NCI-H510A treated with DMSO at 0.1 percent for 48 hours (cell line): Measurements from ENCODE around the gene MLEC.
"Not testable (repeated sequence)": the region's sequence is repeated elsewhere in the genome, so short reads cannot be mapped to it uniquely, and the experiment has no call there.

ENCODE experiments used
- DNase-seq: peaks from one replicate; lab custom pipeline; 2025; lab: John Stamatoyannopoulos, UW

The MLEC gene

GRCh38 chr12:120662879-120663278 is 24.1 kb upstream of the MLEC start:
- no peak for DNase-seq

GRCh38 chr12:120663741-120664140 is 23.2 kb upstream of the MLEC start:
- DNase-seq, result no peak

- no peak for DNase-seq
Observed at GRCh38 chr12:120666571-120667390, 20.2 kb upstream of the MLEC start.

GRCh38 chr12:120668091-120668867 is 18.7 kb upstream of the MLEC start:
- DNase-seq, result no peak

GRCh38 chr12:120668868-120669840 is 17.8 kb upstream of the MLEC start:
- no peak for DNase-seq

- DNase-seq, result not testable (repeated sequence)
Observed at GRCh38 chr12:120670237-120670636, 16.7 kb upstream of the MLEC start.

GRCh38 chr12:120670667-120671066 is 16.3 kb upstream of the MLEC start:
- DNase-seq, result no peak

- no peak for DNase-seq
Observed at GRCh38 chr12:120674097-120674636, 12.8 kb upstream of the MLEC start.

GRCh38 chr12:120677765-120678473 is 9.0 kb upstream of the MLEC start:
- no peak for DNase-seq

- DNase-seq, result no peak
Observed at GRCh38 chr12:120678572-120678971, 8.4 kb upstream of the MLEC start.

GRCh38 chr12:120680165-120680738 is 6.7 kb upstream of the MLEC start:
- no peak for DNase-seq

GRCh38 chr12:120684523-120684932 is 2.4 kb upstream of the MLEC start:
- DNase-seq, result no peak

GRCh38 chr12:120685522-120685921 is 1.4 kb upstream of the MLEC start:
- DNase-seq, result no peak

- peak; percentile 98 for DNase-seq
Observed at GRCh38 chr12:120686151-120686689, 729 bp upstream of the MLEC start.

GRCh38 chr12:120687578-120688289 is 785 bp downstream of the MLEC start:
- no peak for DNase-seq

- DNase-seq, result peak; percentile 65
Observed at GRCh38 chr12:120688527-120689071, 1.6 kb downstream of the MLEC start.

- no peak for DNase-seq
Observed at GRCh38 chr12:120689397-120690082, 2.6 kb downstream of the MLEC start.

GRCh38 chr12:120690083-120690450 is 3.1 kb downstream of the MLEC start:
- DNase-seq, result no peak

GRCh38 chr12:120690978-120691377 is 4.0 kb downstream of the MLEC start:
- DNase-seq, result no peak
